Stomach (tissue), 9 donors: Measurements from ENCODE around the gene GC. TPM values are rescaled to one million over a fixed set of nuclear protein-coding genes. Genes with fewer than 3 reads are reported as not detected.

Source experiments
- DNase-seq, 2 donors: peaks; one replicate each; pipeline versions ENCODE4 v3.0.0 to v3.0.0-alpha.2; 2013 to 2019
- H3K27ac ChIP-seq, 5 donors: fragments of 200-600 bp in 4 of 5; sonication (generic) in 4 of 5; one replicate each; pipeline ENCODE4 v1.5.1; 2013 to 2019; ENCODE audit warnings: mild to moderate bottlenecking in 1 of 5, moderate library complexity in 1 of 5
- H3K27me3 ChIP-seq, 3 donors: fragments of 200-600 bp; sonication (generic); one replicate each; pipeline ENCODE4 v1.5.1; 2017 to 2019; ENCODE audit warnings: mixed run types in 1 of 3
- H3K36me3 ChIP-seq, 4 donors: fragments of 200-600 bp; sonication (generic); 1 replicate in 3 of 4; 2 replicates in 1 of 4; pipeline ENCODE4 v1.5.1; 2016 to 2019
- H3K4me1 ChIP-seq, 4 donors: fragments of 200-600 bp; sonication (generic); one replicate each; pipeline ENCODE4 v1.5.1; 2016 to 2019
- H3K4me3 ChIP-seq, 4 donors: fragments of 200-600 bp; sonication (generic) in 3 of 4; one replicate each; pipeline ENCODE4 v1.5.1; 2016 to 2019; ENCODE audit warnings: mild to moderate bottlenecking in 1 of 4
- H3K9me3 ChIP-seq, 4 donors: fragments of 200-600 bp; sonication (generic); one replicate each; pipeline ENCODE4 v1.5.1; 2016 to 2019
- CTCF ChIP-seq, 7 experiments: fragments of 450-650 bp in 4 of 7; fragments of 200-600 bp in 3 of 7; sonication (generic) in 3 of 7; IDR thresholded peaks; one replicate each; pipeline ENCODE4 v1.5.1; 2016 to 2019; ENCODE audit warnings: antibody characterized with exemption in 7 of 7, control low read depth in 2 of 7, mild to moderate bottlenecking in 1 of 7
- EP300 ChIP-seq: sonication (generic); formaldehyde crosslinking; IDR thresholded peaks from one replicate; pipeline ENCODE4 v1.6.1; 2017; ENCODE audit warnings: antibody characterized with exemption
- POLR2A ChIP-seq, 4 donors: fragments of 450-650 bp; IDR thresholded peaks; one replicate each; pipeline ENCODE4 v1.6.1; 2016; ENCODE audit warnings: antibody characterized with exemption in 4 of 4, control low read depth in 2 of 4, mild to moderate bottlenecking in 1 of 4, moderate library complexity in 1 of 4
- POLR2AphosphoS5 ChIP-seq, 3 donors: sonication (generic); formaldehyde crosslinking; IDR thresholded peaks; one replicate each; pipeline ENCODE4 v1.6.1; 2016; ENCODE audit warnings: antibody characterized with exemption in 3 of 3
- WGBS, 5 donors: extraction: QIAGEN DNeasy Blood & Tissue Kit in 3 of 5; methylation state at CpG; one replicate each; pipeline versions ENCODE4 v1.1.5 to v1.1.7; 2013 to 2018; 5-methylcytosine and 5-hydroxymethylcytosine counted together
- intact Hi-C: fragments of 100-400 bp; cut with DNase I; formaldehyde crosslinking; loops from one replicate; pipeline ENCODE4 v1.15.1; 2023; ENCODE audit warnings: low total_unique reads
- polyA plus RNA-seq, 3 donors: library from polyadenylated mRNA; stranded (reverse); fragments of 200-250 nt; gene quantifications; one replicate each; pipeline ENCODE4 v1.2.3, GENCODE V29; 2013
- total RNA-seq, 5 donors: library from RNA; depleted of rRNA; stranded (reverse); fragments of >200 nt; gene quantifications; one replicate each; pipeline versions ENCODE4 v1.1.0 to v1.2.3, GENCODE V29; 2014 to 2016
- donor health status: healthy with polysubstance abuse.
- donor health status: Bipolar disorder and iron deficiency.
- donor health status: healthy.

Gene GC
- total and polyA plus RNA-seq, 8 donors = 2.8 to 14.5 (median 8.2) TPM; not detected in 3

DNA sequence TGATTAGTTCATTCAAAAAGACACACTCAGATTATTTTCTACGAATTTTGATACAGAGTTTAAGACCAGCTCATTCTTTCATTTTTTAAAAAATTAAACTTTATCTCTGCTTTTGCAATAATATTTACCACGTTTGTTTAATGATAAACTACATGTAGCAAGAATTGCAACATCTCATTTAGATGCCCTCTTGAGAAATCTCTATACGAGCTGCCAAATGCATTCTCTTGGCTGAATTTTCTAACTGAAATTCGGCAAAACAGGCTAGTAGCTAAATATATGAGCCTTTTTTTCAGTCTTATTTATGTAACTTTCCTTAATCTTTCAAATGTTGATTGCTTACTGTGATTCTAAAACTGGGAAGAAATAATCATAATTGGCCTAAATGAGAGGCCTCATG is 2.1 kb upstream of the GC start:
- peaks cover 0 to 17% (median 2%) of the 10 kb centered on the region in 4 donors for H3K4me1 ChIP-seq
- no peaks in the 10 kb centered on the region for H3K9me3 ChIP-seq
- no peak for TF ChIP-seq POLR2AphosphoS5 (IDR thresholded peaks at IDR 0.05)
- no peak for TF ChIP-seq CTCF (IDR thresholded peaks at IDR 0.05)
- TF ChIP-seq POLR2A (IDR thresholded peaks at IDR 0.05) = no peak
- TF ChIP-seq EP300 = no peak
- H3K27ac ChIP-seq = no peak overlapping the region
- intact Hi-C loops = no loop called here
- H3K27me3 ChIP-seq = no peaks in the 10 kb centered on the region
- DNase-seq = no peak
- whole genome bisulfite sequencing, 5 donors = 41 to 50% (median 42%) methylated on average over 4 of the region's 4 CpGs
- no peak overlapping the region for H3K4me3 ChIP-seq
- no peaks in the 10 kb centered on the region for H3K36me3 ChIP-seq

DNA sequence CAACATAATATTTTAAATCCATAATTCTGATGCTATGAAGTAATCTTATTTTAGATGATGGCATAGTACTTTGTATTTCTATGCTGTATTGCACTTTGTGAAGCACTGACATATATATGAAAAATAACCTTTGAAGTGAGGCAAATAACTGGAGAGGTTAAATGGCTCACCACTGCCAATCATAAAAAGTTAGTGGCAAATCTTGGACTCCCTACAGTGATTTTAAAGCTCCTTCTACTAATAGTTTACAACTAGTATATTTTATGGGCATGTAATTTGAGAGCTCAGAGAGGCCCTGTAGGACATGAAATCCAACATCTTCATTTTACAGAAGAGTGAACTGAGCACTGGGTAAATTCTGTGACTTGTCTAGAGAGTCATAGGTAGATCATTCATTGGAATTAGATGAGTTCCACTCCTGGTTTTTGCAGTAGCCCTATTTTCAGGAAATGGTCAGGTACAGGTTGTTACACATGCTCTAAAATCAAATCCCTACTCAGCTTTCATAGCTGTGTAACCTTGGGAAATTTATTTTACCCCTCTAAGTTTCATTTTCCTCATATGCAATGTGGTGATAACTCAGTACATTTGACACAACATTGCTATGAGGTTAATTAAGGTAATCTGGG is 804 bp upstream of the GC start:
- Histone ChIP-seq H3K36me3 (no peaks in the 10 kb centered on the region), H3K4me1 (peaks cover 0 to 17% (median 2%) of the 10 kb centered on the region in 4 donors), H3K4me3 (no peak overlapping the region), H3K27me3 (no peaks in the 10 kb centered on the region), H3K9me3 (no peaks in the 10 kb centered on the region), H3K27ac (no peak overlapping the region)
- TF ChIP-seq CTCF (IDR thresholded peaks at IDR 0.05) (no peak), EP300 (no peak), POLR2AphosphoS5 (IDR thresholded peaks at IDR 0.05) (no peak), POLR2A (IDR thresholded peaks at IDR 0.05) (no peak)
- no peak for DNase-seq
- intact Hi-C loops = no loop called here

DNA sequence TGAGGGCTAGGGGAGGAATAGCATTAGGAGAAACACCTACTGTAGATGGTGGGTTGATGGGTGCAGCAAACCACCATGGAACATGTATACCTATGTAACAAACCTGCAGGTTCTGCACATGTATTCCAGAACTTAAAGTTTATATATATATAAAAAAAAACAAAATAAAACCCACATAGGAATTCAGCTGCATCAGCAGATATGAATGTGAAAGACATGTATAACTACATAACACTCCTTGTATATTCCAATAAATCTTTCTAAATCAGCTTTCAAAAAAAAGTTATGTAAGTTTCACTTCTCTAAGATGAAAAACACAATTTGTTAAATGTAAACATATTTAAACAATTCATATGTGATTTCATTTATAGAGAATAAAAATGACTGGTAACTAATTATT is 6.0 kb downstream of the GC start:
- H3K27me3 ChIP-seq = no peaks in the 10 kb centered on the region
- H3K27ac ChIP-seq = no peak overlapping the region
- H3K36me3 ChIP-seq = no peaks in the 10 kb centered on the region
- no peaks in the 10 kb centered on the region for H3K9me3 ChIP-seq
- DNase-seq = no peak
- TF ChIP-seq CTCF (IDR thresholded peaks at IDR 0.05) (no peak), POLR2A (IDR thresholded peaks at IDR 0.05) (no peak), POLR2AphosphoS5 (IDR thresholded peaks at IDR 0.05) (no peak), EP300 (no peak)
- H3K4me1 ChIP-seq = peaks cover 0 to 6% (median 0%) of the 10 kb centered on the region in 4 donors
- no peak overlapping the region for H3K4me3 ChIP-seq
- intact Hi-C loops = no loop called here

DNA sequence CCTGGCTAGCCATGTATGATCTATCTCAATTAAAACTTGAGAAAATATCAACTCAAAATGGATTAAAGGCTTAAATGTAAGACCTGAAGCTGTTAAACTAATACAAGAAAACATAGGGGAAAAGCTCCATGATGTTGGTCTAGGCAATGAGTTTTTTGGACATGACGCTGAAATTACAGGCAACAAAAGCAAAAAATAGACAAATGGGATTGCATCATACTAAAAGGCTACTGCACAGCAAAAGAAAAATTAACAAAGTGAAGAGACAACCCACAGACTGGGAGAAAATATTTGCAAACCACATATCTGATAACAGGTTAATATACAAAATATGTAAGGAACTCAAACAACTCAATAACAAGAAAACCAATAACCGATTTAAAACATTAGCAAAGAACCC is 8.4 kb downstream of the GC start:
- TF ChIP-seq POLR2A (IDR thresholded peaks at IDR 0.05) (no peak), CTCF (IDR thresholded peaks at IDR 0.05) (no peak), POLR2AphosphoS5 (IDR thresholded peaks at IDR 0.05) (no peak), EP300 (no peak)
- intact Hi-C loops = no loop called here
- no peaks in the 10 kb centered on the region for H3K27me3 ChIP-seq
- H3K9me3 ChIP-seq = no peaks in the 10 kb centered on the region
- no peak overlapping the region for H3K27ac ChIP-seq
- no peaks in the 10 kb centered on the region for H3K36me3 ChIP-seq
- 85 to 93% (median 89%) methylated on average over 2 of the region's 2 CpGs for WGBS, 5 donors
- DNase-seq = no peak
- no peak overlapping the region for H3K4me3 ChIP-seq
- peaks cover 0 to 6% (median 0%) of the 10 kb centered on the region in 4 donors for H3K4me1 ChIP-seq
